Activated CD4-positive, alpha-beta T cell treated with anti-CD3 and anti-CD28 coated beads, Interleukin-2, amount 50 U/mL, for 48 hours (primary cell): Measurements from ENCODE around the gene ZNF174.

Experiments used
- DNase-seq, 2 experiments: peaks; one replicate each; pipeline ENCODE4 v3.0.0-alpha.2; 2020

ZNF174 gene

DNA sequence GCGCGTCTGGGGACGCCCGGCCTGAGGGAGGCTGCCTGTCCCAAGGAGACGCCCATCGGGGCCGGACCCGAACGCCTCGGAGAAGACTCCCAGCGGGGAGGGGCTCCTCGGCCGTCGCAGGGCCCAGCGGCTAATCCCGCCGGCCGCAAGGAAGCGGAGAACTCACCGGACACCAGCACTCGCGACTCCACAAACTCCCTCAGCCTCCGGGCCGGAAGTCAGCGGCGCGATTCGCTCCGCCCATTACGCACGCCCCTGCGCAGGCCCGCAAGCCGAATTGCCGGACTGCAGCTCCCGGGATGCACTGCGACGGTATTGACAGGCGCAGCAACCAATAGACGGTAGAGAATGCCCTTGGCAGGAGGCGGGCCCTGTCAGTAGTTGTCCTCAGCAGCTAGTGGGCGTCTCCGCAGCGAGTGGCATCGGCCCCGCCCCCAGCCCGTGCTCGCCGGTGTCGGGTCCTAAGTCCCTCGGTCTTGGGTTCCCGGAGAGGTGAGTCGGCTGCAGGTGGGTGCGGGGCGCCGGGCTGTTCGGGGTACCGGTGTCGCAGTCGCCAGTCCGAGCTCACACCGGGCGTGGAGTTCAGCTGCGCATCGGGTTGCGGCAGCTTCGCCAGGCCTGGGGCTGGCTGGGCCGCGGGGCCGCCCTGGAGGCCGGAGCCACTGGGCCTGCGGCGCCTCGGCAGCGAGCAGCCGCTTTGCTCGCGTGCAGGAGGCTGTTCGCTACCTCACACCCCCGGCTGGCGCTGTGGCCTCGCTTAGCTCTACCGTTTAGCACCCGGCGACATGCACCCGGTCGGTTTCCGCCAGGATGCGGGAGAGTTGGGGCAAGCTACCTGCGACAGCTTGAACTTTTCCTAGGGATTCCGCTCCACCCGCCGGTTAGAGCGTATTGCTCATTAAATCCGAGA, at the start of gene ZNF174, which contains the start of gene ZSCAN32:
ZNF174 (plus strand) TSS at position 437 of the 910 bp plus-strand sequence. CDS start 790 bp downstream, outside the sequence.
ZSCAN32 (minus strand) TSS at position 226 of the 910 bp plus-strand sequence. CDS start 3,447 bp downstream, outside the sequence.
- DNase-seq = peak; percentile 98 to 99

DNA sequence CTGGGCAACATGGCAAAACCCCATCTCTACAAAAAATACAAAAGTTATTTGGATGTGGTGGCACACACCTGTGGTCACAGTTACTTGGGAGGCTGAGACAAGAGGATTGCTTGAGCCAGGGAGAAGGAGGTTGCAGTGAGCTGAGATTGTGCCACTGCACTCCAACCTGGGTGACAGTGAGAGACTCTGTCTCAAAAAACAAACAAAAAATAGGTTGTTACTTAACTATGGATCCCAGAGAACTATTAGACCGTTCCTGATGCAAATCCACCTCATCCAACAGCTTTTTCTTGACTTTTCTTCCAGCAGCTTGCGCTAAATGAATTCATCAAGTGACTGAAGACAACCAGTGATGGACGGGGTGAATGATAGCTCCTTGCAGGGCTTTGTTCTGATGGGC, 45.4 kb upstream of the ZNF174 start, which contains the start of gene OR2C1:
OR2C1 (plus strand) TSS at position 301 of the 400 bp plus-strand sequence; CDS start at position 353, 52 bp downstream.
- DNase-seq = no peak

DNA sequence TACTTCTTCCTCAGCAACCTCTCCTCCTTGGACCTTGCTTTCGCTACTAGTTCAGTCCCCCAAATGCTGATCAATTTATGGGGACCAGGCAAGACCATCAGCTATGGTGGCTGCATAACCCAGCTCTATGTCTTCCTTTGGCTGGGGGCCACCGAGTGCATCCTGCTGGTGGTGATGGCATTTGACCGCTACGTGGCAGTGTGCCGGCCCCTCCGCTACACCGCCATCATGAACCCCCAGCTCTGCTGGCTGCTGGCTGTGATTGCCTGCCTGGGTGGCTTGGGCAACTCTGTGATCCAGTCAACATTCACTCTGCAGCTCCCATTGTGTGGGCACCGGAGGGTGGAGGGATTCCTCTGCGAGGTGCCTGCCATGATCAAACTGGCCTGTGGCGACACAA, 44.9 kb upstream of the ZNF174 start:
- no peak for DNase-seq

DNA sequence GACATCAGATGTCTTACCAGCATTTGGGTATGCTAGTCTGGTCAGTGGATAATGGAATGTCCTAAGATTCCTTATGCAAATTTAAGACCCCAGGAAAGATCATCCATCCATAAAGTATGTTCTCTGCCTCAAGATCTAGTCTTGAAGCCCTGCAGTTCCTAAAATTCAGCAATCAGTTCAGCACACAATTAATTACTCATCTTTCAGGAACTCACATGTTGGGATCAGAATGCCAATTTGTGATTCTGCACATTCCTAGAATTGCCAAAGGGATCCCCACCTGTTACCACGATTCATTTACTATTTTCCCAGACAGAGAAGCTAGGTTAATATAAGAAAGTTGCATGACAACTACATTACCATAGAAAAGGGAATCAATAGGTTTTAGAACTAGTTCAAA, 42.1 kb upstream of the ZNF174 start:
- no peak for DNase-seq

DNA sequence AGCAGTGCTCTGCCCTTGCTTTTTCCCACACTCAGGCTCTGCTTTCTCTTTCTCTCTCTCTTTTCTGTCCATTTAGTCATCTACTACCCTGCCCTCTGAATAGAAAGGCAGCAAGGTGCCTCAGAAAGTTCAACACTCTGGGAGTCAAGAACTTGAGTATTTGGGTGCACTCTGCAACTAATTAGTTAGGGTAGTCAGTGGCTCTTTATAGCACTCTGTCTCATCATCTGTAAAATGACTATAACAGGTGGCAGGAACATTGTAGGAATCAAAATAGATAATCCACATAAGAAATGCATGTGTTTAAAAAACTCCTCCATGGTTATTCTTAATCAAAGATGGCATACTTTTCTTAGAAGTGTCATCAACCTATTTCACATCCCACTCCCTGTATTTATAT, 38.1 kb upstream of the ZNF174 start:
- no peak for DNase-seq

DNA sequence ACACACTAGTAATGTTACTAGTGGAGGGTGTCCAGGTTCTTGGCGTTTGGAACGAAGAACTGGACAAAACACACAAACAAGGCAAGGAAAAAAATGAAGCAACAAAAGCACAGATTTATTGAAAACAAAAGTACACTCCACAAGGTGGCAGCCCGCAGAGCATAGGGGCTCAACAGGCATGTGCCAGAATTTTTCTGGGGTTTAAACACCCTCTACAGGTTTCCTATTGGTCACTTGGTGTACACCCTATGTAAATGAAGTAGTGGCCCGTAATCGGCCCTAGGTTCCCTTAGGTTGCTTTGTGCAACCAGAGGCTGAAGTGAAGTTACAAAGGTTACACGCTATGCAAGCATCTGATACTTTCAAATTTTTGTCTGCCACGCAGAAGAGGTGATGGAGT, 37.2 kb upstream of the ZNF174 start:
- DNase-seq = no peak

DNA sequence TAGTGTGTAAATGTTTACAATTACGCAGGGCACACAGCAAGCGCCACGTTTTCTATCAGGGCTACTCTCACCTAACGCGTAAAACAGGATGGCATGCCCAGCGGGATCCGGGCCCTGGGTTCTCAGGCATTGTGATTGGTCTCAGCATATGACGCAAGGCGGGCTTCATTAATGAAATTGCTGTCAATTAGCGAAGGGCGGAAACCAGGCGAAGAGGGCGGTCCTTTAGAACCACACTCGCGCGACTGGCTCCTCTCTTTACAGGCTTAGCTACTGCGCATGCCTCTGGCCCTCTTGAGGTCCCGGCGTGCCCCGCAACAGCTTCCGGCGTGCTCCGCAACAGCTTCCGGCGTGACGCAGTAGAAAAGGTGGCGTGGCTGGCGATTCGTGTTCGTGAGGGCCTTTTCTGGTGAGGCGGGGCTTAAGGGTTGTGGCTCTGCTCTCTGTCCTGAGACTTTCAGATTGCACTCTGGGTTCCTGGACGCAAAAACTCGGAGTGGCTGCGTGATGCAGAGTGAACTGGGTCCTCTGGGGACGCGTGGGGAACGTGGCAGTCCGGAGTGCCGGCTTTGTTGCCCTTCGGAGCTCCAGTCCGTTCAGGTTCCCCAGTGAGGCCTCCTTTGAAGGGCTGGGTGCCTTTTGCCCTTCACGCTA, 36.1 kb upstream of the ZNF174 start:
- peak; percentile 82 to 87 for DNase-seq

DNA sequence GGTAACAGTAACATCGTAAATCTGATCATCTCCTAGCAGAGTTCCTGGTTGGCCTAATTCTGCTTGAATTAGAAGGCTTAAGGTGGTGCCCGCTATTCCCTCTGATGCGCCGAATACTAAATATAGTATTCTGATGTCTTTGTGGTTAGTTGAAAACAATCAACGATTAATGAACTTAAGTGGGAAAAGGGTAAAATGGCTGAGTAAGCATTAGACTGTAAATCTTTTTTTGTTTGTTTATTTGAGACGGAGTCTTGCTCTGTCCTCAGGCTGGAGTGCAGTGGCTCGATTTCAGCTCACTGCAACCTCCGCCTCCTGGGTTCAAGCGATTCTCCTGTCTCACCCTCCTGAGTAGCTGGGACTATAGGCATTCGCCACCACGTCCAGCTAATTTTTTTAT, 31.9 kb upstream of the ZNF174 start:
- no peak for DNase-seq

DNA sequence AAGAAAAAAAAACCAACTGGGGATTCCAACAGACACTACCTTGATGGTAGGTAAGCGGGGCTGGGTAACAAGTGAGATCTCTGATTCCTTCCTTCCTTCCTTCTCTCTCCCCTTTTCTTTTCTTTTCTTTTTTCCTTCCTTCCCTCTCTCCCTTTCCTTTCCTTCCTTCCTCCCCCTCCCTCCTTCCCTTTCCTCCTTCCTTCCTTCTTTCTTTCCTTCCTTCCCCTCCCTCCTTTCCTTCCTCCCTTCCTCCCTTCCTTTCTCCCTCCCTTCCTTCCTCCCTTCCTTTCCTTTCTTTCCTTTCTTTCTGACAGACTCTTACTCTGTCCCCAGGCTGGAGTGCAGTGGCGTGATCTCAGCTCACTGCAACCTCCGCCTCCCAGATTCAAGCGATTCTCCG, 25.3 kb upstream of the ZNF174 start:
- no peak for DNase-seq

DNA sequence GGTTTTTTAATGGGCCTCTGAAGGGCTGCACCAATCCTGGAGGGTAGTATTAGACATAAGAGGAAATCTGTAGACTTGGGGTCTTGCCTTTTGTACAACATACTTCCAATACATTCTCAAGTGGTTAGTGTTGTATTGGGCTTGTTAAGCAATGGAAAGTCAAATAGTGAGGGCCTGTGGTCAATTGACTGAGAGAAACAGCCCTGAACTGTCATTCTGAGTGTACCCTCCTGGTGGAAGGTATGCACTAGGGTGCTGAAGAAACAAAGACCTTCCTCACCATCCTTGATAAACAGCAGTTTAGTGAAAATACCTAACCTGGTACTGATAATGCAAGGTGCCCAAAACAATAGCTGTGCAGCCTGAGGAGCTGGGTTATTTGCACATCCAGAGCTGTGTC, 23.1 kb upstream of the ZNF174 start:
- no peak for DNase-seq

DNA sequence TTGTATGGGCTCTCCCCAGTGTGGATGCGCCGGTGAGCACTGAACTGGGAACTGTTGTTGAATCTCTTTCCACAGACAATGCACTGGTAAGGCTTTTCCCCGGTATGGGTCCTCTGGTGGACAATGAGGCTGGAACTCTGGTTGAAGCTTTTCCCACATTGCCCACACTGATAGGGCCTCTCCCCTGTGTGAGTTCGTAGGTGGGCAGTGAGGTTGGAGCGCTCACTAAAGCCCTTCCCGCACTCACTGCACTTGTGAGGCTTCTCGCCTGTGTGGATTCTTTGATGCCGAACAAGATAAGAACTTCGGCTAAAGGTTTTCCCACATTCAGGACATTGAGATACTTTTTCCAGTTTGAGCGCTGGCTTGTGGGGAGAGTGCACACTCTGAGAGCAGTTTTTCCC, 18.0 kb upstream of the ZNF174 start:
- no peak for DNase-seq

DNA sequence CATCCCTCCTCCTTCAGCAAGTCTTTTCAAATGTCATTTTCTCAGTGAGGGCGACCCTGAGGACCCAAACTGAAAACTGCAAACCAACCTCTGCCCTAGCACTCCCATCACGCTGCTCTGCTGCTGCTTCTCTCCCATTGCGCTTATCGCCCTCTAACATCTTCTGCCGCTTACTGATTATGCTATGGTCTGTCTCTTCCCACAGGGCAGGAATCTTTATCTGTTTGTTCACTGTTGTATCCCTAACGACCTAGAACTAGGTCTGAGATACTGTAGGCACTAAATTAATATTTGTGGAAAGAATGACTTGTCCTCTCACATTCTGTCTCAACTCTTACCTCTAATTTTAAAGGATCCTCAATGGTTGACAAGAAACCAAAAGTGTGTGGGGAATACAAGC, 12.7 kb upstream of the ZNF174 start:
- DNase-seq = no peak

DNA sequence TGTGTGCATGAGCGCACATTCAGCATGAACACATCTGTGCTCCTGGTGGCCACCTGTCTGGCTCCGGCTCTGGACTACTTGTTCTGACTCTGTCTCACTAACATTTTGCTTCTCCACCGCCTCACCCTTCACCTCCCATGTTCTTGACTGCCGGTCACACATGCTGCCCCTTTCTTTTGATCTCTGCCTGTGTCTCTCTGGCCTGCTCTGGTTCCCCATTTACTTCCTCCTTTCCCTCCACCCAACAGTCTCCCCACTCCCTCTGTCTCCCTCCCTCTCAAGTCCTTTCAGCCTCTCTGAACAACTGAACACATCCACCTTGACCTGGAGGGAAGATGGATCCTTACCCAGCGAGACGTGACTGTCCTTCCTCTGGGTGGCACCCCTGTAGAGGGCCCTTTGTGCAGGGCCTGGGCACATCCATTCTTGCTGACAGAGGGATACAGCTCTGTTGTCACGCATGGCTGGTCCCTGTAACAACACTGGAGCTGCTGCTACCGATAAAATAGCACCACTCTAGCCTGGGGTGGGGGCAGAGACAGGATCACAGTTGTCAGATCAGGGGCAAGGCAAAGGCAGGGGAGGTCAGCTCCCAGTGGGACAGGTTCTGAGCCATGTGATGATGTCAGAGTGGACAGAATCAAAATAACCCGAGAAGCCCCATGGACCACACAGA, 11.2 kb upstream of the ZNF174 start:
- DNase-seq = no peak

DNA sequence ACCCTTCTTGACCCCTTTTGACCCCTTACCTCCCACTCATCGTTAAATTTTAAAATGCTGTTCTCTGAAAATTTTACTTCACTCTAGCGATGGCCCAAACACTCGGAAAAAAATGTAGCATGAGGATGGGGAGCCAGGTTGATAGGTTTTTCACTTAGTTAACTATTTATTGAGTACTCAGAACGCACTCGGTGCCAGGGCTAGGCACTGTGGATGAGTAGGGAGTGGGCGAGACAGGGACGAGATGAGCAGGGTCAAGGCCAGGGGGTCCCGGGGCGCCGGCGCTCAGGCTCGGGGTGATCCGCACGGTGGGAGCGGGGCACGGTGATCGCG, 603 bp upstream of the ZNF174 start:
- DNase-seq = no peak

DNA sequence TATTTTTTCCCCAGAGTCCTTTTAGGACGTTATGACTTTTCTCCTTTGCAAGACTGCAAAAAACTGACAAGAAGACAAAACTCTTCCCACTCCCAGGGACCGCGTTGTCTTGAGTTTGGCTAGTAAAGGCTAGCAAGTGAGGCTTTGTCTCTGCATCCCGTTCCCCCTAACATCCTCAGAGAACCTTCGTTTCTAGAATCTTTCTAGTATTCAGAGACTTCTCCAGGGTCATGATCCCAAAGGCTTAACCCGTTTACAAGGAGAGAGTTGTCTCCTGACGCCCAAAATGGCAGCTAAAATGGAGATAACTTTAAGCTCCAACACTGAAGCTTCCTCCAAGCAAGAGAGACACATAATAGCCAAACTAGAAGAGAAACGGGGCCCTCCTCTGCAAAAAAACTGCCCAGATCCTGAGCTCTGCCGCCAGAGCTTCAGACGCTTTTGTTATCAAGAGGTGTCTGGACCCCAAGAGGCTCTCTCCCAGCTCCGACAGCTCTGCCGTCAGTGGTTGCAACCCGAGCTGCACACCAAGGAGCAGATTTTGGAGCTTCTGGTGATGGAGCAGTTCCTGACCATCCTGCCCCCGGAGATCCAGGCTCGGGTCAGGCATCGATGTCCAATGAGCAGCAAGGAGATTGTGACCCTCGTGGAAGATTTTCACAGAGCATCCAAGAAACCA, 843 bp downstream of the ZNF174 start:
- no peak for DNase-seq

DNA sequence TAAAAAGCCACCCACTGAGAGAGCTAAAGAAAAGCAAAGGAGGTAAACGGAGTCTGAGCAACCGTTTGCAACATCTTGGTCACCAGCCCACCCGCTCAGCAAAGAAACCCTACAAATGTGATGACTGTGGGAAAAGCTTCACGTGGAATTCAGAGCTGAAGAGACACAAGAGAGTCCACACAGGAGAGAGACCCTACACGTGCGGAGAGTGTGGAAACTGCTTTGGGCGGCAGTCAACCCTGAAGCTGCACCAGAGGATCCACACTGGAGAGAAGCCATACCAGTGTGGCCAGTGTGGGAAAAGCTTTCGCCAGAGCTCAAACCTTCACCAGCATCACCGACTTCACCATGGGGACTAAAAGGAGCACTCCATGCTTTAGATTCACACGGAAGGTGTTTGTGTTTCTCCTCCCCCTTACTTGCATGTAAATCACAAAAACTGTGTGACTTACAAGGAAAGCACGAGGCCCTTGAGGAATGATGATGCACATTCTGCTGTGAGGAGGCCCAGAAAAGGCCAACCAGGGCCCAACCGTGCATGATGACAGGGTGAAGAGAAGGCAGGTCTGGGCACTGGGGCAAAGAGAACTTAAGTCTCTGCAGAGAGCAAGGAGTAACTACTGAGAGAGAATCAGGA, 7.7 kb downstream of the ZNF174 start:
- no peak for DNase-seq

DNA sequence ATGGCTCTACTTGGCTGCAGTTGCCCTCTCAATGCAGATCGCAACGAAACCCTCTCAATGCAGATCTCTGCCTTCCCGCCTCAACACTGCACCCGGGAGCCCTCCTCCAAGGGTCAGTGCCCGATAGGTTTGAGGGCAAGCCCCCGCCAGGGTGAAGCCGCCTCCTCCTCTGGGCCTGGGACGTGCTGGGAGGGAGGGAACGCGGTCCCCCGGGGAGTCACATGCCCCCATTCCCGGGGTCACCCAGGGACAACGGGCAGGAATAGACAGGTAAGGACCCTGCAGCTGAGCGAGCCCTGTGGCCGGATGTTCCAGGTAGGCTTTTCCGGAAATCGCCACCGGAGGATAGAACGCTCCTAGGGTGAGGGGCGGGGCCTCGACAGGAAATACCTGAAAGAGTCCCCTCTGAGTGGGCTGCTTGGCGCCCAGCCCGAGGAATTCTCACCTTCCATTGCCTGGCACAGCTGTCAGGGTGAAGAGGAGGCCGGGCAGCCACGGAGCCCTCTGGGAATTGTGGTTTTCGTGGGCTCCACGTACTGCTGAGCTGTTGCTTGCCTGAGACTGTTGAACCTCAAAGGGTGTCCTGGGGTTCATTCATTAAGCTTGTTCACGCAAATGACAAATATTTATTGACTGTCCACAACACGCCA, 12.8 kb downstream of the ZNF174 start:
- DNase-seq = no peak

DNA sequence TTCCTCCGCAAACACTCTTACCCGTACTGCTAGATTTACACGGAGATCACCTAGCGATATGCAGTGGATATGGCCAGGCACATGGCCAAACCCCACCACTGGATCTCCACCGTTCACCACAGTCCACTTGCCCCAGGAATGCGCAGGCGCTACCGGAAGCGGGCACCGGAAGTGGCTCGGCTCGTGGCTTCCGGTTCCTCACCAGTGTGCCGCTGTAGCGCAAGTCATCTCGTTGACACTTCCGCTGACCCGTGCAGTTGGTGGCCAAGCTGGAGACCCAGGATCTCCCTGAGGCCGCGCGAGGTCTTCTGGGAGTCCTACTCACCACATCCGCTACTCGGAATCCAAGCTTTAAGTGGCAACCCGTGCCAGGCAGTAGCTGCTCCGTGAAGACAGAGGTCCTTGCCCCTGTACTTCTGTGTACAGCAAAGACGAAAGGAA, 30.8 kb downstream of the ZNF174 start:
- DNase-seq = peak; percentile 65 to 71

DNA sequence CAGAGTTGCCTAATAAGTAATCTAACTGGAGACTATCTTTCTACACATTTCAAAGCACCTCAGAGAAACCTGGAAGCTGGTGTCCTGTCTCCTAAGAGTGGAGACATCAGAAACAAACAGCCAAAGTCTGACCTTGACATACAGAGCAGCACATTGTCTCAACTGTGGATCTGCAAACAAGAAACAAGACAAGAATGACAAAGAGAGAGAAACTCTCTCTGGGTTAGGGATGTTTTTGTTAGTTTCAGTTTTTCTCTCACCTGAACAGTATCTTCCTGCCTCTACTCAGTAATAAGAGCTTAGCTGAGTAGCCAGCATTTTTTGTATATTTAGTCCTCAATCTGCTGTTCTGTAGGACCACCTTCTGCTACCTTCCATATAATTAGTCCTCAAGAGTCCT, 33.4 kb downstream of the ZNF174 start:
- DNase-seq = no peak

DNA sequence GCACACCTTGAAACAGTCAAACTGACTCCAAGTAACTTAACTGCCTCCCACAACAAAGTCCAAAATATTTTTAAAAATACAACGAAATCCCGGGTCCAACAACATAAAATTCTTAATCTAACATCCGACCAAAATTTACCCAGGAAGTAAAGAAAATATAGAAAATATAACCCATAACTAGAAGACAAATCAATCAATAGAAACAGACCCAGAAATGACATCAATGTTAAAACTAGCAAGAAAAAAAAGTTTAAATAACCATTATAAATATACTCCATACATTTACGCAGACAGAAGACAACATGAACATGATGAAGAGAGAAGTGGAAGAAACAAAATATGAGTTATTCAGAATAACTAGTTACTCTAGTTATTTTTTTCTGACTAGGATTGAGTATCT, 38.6 kb downstream of the ZNF174 start:
- no peak for DNase-seq

DNA sequence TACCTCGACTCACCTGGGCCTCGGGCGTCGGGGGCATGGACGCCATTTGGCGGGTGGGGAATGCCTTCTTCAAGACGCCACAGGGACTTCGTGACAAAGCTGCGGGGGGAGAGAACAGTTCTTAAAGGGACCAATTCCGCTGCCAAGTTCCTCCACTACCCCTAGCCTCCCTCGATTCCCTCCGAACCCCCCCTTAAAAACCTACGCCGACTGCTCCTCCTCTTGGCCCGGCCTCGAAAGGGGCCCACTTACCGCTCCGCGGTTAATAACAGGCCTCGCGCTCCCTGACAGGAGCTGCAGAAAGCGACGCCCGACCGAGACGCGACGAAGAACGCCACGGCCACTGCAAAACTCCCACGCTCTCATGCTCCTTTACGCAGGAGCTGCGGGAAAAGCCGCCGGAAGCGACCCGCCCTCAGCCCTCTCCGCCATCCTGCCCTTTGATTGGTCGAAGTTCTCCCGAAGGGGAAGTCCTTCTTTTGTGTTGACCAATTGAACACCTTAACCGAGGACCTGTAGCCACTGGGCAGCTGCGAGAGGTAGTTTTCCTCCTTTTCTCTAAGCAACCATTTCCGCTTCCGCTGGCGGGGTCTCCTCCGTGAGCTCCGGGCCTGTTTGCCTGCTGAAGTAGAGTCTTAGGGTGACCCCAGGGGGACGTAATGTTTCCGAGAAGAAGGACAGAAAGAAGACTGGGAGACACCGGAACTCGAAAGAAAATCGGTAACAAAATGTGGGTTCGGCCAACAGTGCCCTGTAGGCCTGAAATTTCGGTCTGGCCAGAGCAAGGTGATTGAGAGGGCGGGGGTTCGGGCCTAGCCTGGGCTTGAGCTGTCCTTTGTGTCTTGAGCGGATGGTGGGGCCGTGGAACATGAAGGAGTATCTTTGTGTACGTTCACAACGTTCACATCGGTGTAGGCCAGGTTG, 42.4 kb downstream of the ZNF174 start, which contains the start of the genes NAA60 and ZNF597:
NAA60 (plus strand) TSS at position 573 of the 924 bp plus-strand sequence. CDS start 32,548 bp downstream, outside the sequence.
ZNF597 (minus strand) TSS at position 397 of the 924 bp plus-strand sequence; CDS start at position 46, 351 bp downstream.
- DNase-seq = peak; percentile 78 to 83
